GM12891 (cell line): ENCODE measurements around the gene DNASE1L1.

Experiments
- DNase-seq: peaks from one replicate; pipeline ENCODE4 v3.0.0; 2011; ENCODE audit warnings: low spot score; ENCODE audit not compliant: insufficient read length
- FAIRE-seq: peaks from 2 replicates; lab custom pipeline; 2011; peaks lifted over from hg19 to GRCh38; lab: Jason Lieb, UNC
- PAX5 ChIP-seq: IDR thresholded peaks from 2 replicates; pipeline ENCODE4 v1.6.1; 2011; ENCODE audit warnings: low read length, moderate library complexity, mild to moderate bottlenecking; ENCODE audit not compliant: insufficient read depth, severe bottlenecking
- POLR2A ChIP-seq: IDR thresholded peaks from 2 replicates; pipeline ENCODE4 v1.6.1; 2011; ENCODE audit warnings: low read depth, low read length, control low read depth
- POLR2AphosphoS5 ChIP-seq: IDR thresholded peaks from 2 replicates; pipeline ENCODE4 v1.6.1; 2011; ENCODE audit warnings: low read depth, low read length, control low read depth
- POU2F2 ChIP-seq: IDR thresholded peaks from 2 replicates; pipeline ENCODE4 v1.6.1; 2011; ENCODE audit warnings: low read depth, mild to moderate bottlenecking, control low read depth, low read length, moderate library complexity
- SPI1 ChIP-seq: IDR thresholded peaks from 2 replicates; pipeline ENCODE4 v1.6.1; 2011; ENCODE audit warnings: low read depth, low read length, control low read depth
- TAF1 ChIP-seq: IDR thresholded peaks from 2 replicates; pipeline ENCODE4 v1.6.1; 2011; ENCODE audit warnings: low read depth, low read length, control low read depth

Gene DNASE1L1

GRCh38 chrX:154362085-154362742 is 46.8 kb downstream of the DNASE1L1 start:
- peak; percentile 20 for FAIRE-seq
- DNase-seq, result no peak
- no peak for TF ChIP-seq PAX5
- no peak for TF ChIP-seq TAF1

- FAIRE-seq (no peak), DNase-seq (no peak)
- TF ChIP-seq POLR2AphosphoS5 (no peak), SPI1 (no peak), PAX5 (no peak), TAF1 (no peak), POU2F2 (no peak), POLR2A (no peak)
Measured at GRCh38 chrX:154360155-154360713, 48.8 kb downstream of the DNASE1L1 start.

GRCh38 chrX:154359362-154360154 is 49.5 kb downstream of the DNASE1L1 start:
- TF ChIP-seq POU2F2 (no peak), TAF1 (no peak), POLR2A (no peak), POLR2AphosphoS5 (no peak), SPI1 (no peak), PAX5 (no peak)
- DNase-seq (no peak), FAIRE-seq (no peak)

DNA sequence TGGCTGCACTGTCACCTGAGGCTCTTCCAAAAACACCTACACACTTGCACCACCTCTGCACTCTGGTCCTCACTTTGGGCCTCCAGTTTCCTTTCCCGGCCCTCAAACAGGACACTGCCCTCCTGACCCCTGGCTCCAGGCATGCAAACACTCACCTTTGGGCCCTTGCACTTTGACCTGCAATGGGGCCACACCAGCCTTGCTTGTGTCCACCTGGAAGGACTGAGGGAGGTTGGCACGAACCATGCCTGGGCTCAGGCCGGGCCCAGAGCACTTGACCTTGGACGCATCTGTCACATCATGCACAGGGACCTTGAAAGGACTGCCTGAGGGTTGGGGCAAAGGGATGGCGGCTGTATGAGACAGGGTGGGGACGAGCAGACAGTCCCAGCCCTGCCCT is 50.2 kb downstream of the DNASE1L1 start:
- FAIRE-seq (no peak), DNase-seq (no peak)
- TF ChIP-seq POLR2A (no peak), TAF1 (no peak), SPI1 (no peak), POU2F2 (no peak), PAX5 (no peak), POLR2AphosphoS5 (no peak)

DNA sequence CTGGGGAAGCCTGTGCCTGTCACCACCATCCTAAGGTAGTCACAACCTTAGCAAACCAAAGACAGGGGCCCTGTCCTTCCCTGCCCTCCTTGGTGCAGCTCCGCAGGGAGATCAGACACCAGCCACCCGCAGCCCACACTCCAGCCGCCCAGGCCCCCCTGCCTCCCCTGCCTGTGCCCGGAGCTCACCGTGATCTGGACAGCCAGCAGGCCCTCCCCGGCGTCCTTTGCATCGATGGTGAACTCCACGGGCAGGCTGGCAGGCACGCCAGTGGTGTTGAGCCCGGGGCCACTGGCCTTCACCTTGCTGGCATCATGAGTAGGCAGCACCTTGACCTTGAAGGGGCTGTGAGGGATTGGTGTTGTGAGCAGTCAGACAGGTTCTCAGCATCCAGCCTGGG is 51.0 kb downstream of the DNASE1L1 start:
- no peak for FAIRE-seq
- no peak for TF ChIP-seq TAF1
- no peak for TF ChIP-seq PAX5
- no peak for TF ChIP-seq SPI1
- no peak for TF ChIP-seq POLR2A
- no peak for DNase-seq

GRCh38 chrX:154357205-154357604 is 51.8 kb downstream of the DNASE1L1 start:
- FAIRE-seq, result no peak

GRCh38 chrX:154356596-154356995 is 52.5 kb downstream of the DNASE1L1 start:
- no peak for TF ChIP-seq PAX5
- TF ChIP-seq POLR2A, result no peak
- no peak for TF ChIP-seq SPI1
- no peak for TF ChIP-seq POLR2AphosphoS5
- TF ChIP-seq POU2F2, result no peak
- TF ChIP-seq TAF1, result no peak
- DNase-seq, result no peak
- FAIRE-seq, result no peak

More at GRCh38 chrX:154357205-154357604, 51.8 kb downstream of the DNASE1L1 start:
- DNase-seq, result no peak
- no peak for TF ChIP-seq TAF1
- no peak for TF ChIP-seq POU2F2
- TF ChIP-seq SPI1, result no peak
- no peak for TF ChIP-seq PAX5
- no peak for TF ChIP-seq POLR2AphosphoS5
- TF ChIP-seq POLR2A, result no peak

DNA sequence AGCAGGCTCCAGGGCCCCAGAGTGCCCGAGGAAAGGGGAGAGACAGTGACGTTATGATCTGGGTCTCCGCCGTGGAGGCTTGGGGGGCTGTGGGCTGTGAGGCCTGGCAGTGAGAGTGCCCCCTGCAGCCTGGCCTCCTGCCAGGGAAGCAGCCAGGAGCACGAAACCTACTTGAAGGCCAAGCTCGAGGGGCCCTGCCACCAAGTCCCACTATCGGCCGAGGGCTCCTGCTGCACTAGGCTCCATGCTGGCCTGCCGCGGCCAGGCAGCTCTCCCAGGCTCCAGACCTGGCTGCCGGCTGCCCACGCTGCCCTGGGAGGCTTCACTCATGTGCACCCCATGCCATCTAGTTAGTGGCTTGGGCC is 53.3 kb downstream of the DNASE1L1 start:
- no peak for TF ChIP-seq SPI1
- TF ChIP-seq POU2F2, result no peak
- no peak for TF ChIP-seq TAF1
- TF ChIP-seq PAX5, result no peak
- no peak for DNase-seq

DNA sequence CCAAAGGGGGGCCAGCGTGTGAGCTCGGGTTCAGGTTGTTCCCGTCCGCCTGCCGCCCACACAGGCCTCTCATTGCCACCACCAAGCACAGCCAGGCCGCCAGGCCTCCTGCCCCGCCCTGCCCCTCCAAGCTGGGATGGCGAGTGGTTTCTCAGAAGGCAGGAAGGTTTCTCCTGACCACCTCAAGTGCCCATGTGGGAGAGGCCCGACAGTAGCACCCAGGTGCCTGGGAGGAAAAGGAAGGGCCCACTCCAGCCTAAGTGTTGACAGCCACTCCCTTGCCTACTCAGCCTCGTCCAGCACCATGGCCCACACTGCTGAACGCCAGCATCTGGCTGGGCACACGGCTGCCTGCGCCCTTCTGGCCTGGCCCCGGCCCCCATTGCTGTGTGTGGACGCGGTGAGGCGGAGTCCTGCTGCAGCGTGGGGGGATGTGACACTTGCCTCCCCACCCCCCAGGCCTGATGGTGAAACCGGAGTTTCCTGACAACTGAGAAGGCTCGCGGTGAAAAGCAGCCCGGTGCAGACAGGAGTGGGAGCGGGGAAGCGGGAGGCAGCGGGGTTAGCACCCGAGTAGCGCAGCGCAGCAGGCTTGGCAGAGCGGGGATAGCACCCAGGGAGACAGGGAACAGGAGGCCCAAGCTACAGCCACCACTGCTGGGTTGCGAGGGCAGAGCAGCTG is 53.8 kb downstream of the DNASE1L1 start:
- FAIRE-seq (no peak), DNase-seq (no peak)
- TF ChIP-seq POLR2AphosphoS5, result no peak
- no peak for TF ChIP-seq PAX5
- TF ChIP-seq TAF1, result no peak
- no peak for TF ChIP-seq POU2F2
- TF ChIP-seq SPI1, result no peak
- no peak for TF ChIP-seq POLR2A

More for the DNA sequence above, 53.3 kb downstream of the DNASE1L1 start:
- no peak for FAIRE-seq
